K562 (cell line): Measurements from ENCODE around the gene IDH1. TPM values are rescaled to one million over a fixed set of nuclear protein-coding genes. Genes with fewer than 3 reads are reported as not detected.

ENCODE experiments used
- CCNT2 ChIP-seq: IDR thresholded peaks from 2 replicates; pipeline ENCODE4 v1.6.1; 2011; ENCODE audit warnings: borderline replicate concordance, low read depth, mild to moderate bottlenecking, moderate library complexity, mixed read lengths, low read length; ENCODE audit not compliant: insufficient read length; ENCODE audit errors: extremely low read depth
- CHCHD3 ChIP-seq: fragments of 250-450 bp; sonication (Bioruptor Pico); IDR thresholded peaks from 2 replicates; pipeline ENCODE4 v2.1.2; 2022; ENCODE audit warnings: mild to moderate bottlenecking
- ESRRB ChIP-seq: fragments of 250-450 bp; sonication (Bioruptor Pico); IDR thresholded peaks from 2 replicates; pipeline ENCODE4 v1.5.0; 2020; ENCODE audit warnings: mild to moderate bottlenecking, moderate library complexity, borderline replicate concordance
- FOXM1 ChIP-seq, 2 experiments: fragments of 450-650 bp in 1 of 2; sonication (generic) in 1 of 2; formaldehyde crosslinking in 1 of 2; IDR thresholded peaks; 2 replicates each; pipeline versions ENCODE4 v1.6.1 to v1.9.0; 2017 to 2022; ENCODE audit warnings: low read depth in 2 of 2, mild to moderate bottlenecking in 2 of 2, missing genetic modification reagents in 1 of 2, moderate library complexity in 1 of 2
- NR4A1 ChIP-seq, 2 experiments: fragments of 250-450 bp in 1 of 2; fragments of 450-650 bp in 1 of 2; sonication (Bioruptor Pico) in 1 of 2; IDR thresholded peaks; 2 replicates each; pipeline versions ENCODE4 v1.4.0 to v1.6.1; 2016 to 2020; ENCODE audit warnings: mild to moderate bottlenecking in 2 of 2, missing compliant biosample characterization in 1 of 2, missing genetic modification characterization in 1 of 2, moderate library complexity in 1 of 2
- SRSF1 ChIP-seq: fragments of 200-400 bp; formaldehyde crosslinking; IDR thresholded peaks from 2 replicates; pipeline ENCODE4 v1.6.1; 2017; ENCODE audit warnings: mild to moderate bottlenecking, low read depth, low read length, moderate library complexity
- TBP ChIP-seq: optimal IDR thresholded peaks from 2 replicates; pipeline ENCODE3; 2011; ENCODE audit warnings: low read depth, low read length, improper control_type of control experiment
- ZNF134 ChIP-seq: fragments of 250-450 bp; sonication (Bioruptor Pico); conservative IDR thresholded peaks from 2 replicates; pipeline ENCODE4 v1.4.0; 2020
- ZNF589 ChIP-seq: fragments of 200-800 bp; sonication (Bioruptor generic); IDR thresholded peaks from 2 replicates; pipeline ENCODE4 v1.6.1; 2016; ENCODE audit warnings: low read depth, missing genetic modification characterization, missing compliant biosample characterization
- ZNF695 ChIP-seq: fragments of 450-650 bp; formaldehyde crosslinking; IDR thresholded peaks from 2 replicates; pipeline ENCODE4 v1.4.0; 2020; ENCODE audit warnings: mild to moderate bottlenecking, moderate library complexity
- polyA plus RNA-seq, 8 experiments: library from polyadenylated mRNA; depleted of rRNA in 4 of 8; stranded (reverse) in 5 of 8; unstranded in 3 of 8; fragments of >200 nt; fragmentation: Nextera tagmentation in 2 of 8; fragmentation: Illumina TruSeq in 1 of 8; extraction: Ambion mirVana in 2 of 8; extraction: Trizol in 1 of 8; gene quantifications; 2 replicates each; pipeline versions ENCODE4 v1.2.1 to v1.2.3, GENCODE V29; 2011 to 2014; ENCODE audit warnings: inconsistent platforms in 1 of 8, missing spikeins in 1 of 8
- total RNA-seq, 7 experiments: library from RNA; depleted of rRNA in 6 of 7; stranded (reverse); fragments of >200 nt in 6 of 7; fragmentation: Illumina TruSeq in 2 of 7; extraction: Trizol in 2 of 7; gene quantifications; 2 replicates each; pipeline versions ENCODE4 v1.2.1 to v1.2.3, GENCODE V29; 2011 to 2021; ENCODE audit warnings: low replicate concordance in 1 of 7
- TF ChIP-seq, protein P1 (sequence below): fragments of 250-450 bp; sonication (Bioruptor Pico); IDR thresholded peaks from 2 replicates; pipeline ENCODE4 v1.8.0; 2022; ENCODE audit warnings: moderate library complexity, mild to moderate bottlenecking, inconsistent platforms
- TF ChIP-seq, protein P2 (sequence below): fragments of 250-450 bp; sonication (Bioruptor Pico); IDR thresholded peaks from 2 replicates; pipeline ENCODE4 v1.5.0; 2020; ENCODE audit warnings: mild to moderate bottlenecking, borderline replicate concordance
- TF ChIP-seq, protein P3 (sequence below), 2 experiments: fragments of 450-650 bp in 1 of 2; sonication (generic) in 1 of 2; formaldehyde crosslinking in 1 of 2; IDR thresholded peaks; 2 replicates each; pipeline versions ENCODE4 v1.7.1 to v1.9.0; 2016 to 2022; ENCODE audit warnings: inconsistent platforms in 1 of 2, mild to moderate bottlenecking in 1 of 2, missing genetic modification reagents in 1 of 2

Gene IDH1
- total and polyA plus RNA-seq, 9 of the 15 experiments (the other 6 are each of a cell fraction or from before 2014, with no cell fraction given), result 61.9 to 194 (median 101) TPM

DNA sequence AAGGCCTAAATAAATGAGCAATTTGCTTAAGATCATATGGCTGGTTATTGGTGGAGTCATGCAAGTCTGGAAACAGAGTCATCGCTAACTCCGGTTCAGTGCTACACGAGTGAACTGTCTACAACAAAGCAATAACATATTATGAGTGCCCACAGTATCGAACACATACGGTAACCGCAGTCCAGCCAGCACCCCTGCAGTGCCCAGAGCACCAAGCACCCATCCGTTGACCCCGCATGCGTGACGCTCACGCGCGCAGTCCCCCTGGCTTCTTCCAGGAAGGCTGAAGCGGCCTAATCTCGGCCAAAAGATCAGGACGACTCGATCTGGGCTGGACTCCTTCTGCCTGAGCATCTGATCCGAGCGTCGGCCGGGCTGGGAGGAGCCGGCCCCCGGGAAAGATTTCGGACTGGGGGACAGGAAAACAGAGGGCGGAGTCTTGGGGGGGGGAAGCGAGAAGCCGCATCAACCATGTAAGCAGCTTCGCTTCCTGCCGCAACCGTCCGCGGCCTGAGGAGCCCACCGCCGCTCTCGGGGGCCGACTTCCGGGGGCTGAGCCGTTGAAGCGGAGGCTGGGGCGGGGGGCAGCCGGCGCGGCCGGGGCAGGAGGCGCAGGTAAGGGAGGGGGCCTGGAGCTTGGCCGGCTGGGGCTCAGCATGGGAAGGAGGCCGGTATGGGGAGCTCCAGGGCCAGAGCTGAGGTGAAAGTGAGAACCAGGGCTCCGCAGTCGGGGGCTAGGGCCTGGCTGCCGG is 11.1 kb upstream of the IDH1 start, which contains the start of gene PIKFYVE (continued):
- TF ChIP-seq ZNF134 (CRISPR knock-in tag) (no peak), TBP (peak; percentile 27), NR4A1 (CRISPR knock-in tag; IDR thresholded peaks at IDR 0.05) (no peak), NR4A1 (tag; IDR thresholded peaks at IDR 0.05) (no peak), CCNT2 (peak; percentile 67), FOXM1 (IDR thresholded peaks at IDR 0.05; ENCODE audit: low read depth) (peak; percentile 56; the same call in 1 of the 2 replicates), FOXM1 (CRISPR knock-in tag; IDR thresholded peaks at IDR 0.05; ENCODE audit: low read depth) (no peak), ZNF589 (CRISPR knock-in tag) (no peak), SRSF1 (no peak), CHCHD3 (CRISPR knock-in tag) (no peak), ESRRB (no peak), ZNF695 (CRISPR knock-in tag) (no peak)
- TF ChIP-seq, protein P1, sequence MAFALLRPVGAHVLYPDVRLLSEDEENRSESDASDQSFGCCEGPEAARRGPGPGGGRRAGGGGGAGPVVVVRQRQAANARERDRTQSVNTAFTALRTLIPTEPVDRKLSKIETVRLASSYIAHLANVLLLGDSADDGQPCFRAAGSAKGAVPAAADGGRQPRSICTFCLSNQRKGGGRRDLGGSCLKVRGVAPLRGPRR (CRISPR knock-in tag), result no peak
- TF ChIP-seq, protein P2, sequence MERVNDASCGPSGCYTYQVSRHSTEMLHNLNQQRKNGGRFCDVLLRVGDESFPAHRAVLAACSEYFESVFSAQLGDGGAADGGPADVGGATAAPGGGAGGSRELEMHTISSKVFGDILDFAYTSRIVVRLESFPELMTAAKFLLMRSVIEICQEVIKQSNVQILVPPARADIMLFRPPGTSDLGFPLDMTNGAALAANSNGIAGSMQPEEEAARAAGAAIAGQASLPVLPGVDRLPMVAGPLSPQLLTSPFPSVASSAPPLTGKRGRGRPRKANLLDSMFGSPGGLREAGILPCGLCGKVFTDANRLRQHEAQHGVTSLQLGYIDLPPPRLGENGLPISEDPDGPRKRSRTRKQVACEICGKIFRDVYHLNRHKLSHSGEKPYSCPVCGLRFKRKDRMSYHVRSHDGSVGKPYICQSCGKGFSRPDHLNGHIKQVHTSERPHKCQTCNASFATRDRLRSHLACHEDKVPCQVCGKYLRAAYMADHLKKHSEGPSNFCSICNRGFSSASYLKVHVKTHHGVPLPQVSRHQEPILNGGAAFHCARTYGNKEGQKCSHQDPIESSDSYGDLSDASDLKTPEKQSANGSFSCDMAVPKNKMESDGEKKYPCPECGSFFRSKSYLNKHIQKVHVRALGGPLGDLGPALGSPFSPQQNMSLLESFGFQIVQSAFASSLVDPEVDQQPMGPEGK (CRISPR knock-in tag), result no peak
- TF ChIP-seq, protein P3, sequence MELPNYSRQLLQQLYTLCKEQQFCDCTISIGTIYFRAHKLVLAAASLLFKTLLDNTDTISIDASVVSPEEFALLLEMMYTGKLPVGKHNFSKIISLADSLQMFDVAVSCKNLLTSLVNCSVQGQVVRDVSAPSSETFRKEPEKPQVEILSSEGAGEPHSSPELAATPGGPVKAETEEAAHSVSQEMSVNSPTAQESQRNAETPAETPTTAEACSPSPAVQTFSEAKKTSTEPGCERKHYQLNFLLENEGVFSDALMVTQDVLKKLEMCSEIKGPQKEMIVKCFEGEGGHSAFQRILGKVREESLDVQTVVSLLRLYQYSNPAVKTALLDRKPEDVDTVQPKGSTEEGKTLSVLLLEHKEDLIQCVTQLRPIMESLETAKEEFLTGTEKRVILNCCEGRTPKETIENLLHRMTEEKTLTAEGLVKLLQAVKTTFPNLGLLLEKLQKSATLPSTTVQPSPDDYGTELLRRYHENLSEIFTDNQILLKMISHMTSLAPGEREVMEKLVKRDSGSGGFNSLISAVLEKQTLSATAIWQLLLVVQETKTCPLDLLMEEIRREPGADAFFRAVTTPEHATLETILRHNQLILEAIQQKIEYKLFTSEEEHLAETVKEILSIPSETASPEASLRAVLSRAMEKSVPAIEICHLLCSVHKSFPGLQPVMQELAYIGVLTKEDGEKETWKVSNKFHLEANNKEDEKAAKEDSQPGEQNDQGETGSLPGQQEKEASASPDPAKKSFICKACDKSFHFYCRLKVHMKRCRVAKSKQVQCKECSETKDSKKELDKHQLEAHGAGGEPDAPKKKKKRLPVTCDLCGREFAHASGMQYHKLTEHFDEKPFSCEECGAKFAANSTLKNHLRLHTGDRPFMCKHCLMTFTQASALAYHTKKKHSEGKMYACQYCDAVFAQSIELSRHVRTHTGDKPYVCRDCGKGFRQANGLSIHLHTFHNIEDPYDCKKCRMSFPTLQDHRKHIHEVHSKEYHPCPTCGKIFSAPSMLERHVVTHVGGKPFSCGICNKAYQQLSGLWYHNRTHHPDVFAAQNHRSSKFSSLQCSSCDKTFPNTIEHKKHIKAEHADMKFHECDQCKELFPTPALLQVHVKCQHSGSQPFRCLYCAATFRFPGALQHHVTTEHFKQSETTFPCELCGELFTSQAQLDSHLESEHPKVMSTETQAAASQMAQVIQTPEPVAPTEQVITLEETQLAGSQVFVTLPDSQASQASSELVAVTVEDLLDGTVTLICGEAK (IDR thresholded peaks at IDR 0.05), result peak; percentile 59
- TF ChIP-seq, protein P3 (CRISPR knock-in tag; IDR thresholded peaks at IDR 0.05), result no peak
